H1 (cell line): ENCODE measurements around the gene LILRB2. TPM values are rescaled to one million over a fixed set of nuclear protein-coding genes. Genes with fewer than 3 reads are reported as not detected.

Experiments used
- CTCF ChIA-PET: fragments of 300-600 bp; sonication (Branson Sonifier 250); formaldehyde crosslinking; loops from one replicate; lab custom pipeline; 2021; ENCODE audit not compliant: partially characterized antibody; lab: Charles Lee
- POLR2A ChIA-PET: fragments of 300-600 bp; sonication (Branson Sonifier 250); formaldehyde crosslinking; loops from one replicate; lab custom pipeline; 2021; ENCODE audit warnings: inconsistent platforms; ENCODE audit not compliant: partially characterized antibody; lab: Charles Lee
- DNase-seq, 2 experiments: peaks; one replicate each; pipeline versions ENCODE4 v3.0.0 to v3.0.0-alpha.2; 2010 to 2022; ENCODE audit warnings: low spot score in 2 of 2, low read depth in 1 of 2, mixed read lengths in 1 of 2
- FAIRE-seq: peaks from 2 replicates; lab custom pipeline; 2011; peaks lifted over from hg19 to GRCh38; lab: Jason Lieb, UNC
- H2AFZ ChIP-seq: 2 replicates; pipeline ENCODE4 v1.8.1; 2012; ENCODE audit warnings: low read length, inconsistent platforms
- H2AK5ac ChIP-seq: 2 replicates; pipeline ENCODE4 v1.6.1; 2013; ENCODE audit warnings: low read depth, low read length
- H2BK120ac ChIP-seq: replicated peaks from 2 replicates; pipeline ENCODE3; 2013; ENCODE audit warnings: low read depth, low read length, inconsistent platforms
- H2BK12ac ChIP-seq: 2 replicates; pipeline ENCODE4 v1.6.1; 2013; ENCODE audit warnings: low read depth, low read length
- H2BK15ac ChIP-seq: 2 replicates; pipeline ENCODE4 v1.6.1; 2013; ENCODE audit warnings: low read length
- H2BK20ac ChIP-seq: 2 replicates; pipeline ENCODE4 v1.6.1; 2013; ENCODE audit warnings: low read length
- H2BK5ac ChIP-seq: 2 replicates; pipeline ENCODE4 v1.6.1; 2013; ENCODE audit warnings: low read depth, low read length
- H3K14ac ChIP-seq: 2 replicates; pipeline ENCODE4 v1.6.1; 2013; ENCODE audit warnings: inconsistent platforms; ENCODE audit not compliant: insufficient read length
- H3K18ac ChIP-seq: 2 replicates; pipeline ENCODE4 v1.6.1; 2013; ENCODE audit warnings: low read length; ENCODE audit errors: extremely low read depth
- H3K23ac ChIP-seq: 2 replicates; pipeline ENCODE4 v1.6.1; 2013; ENCODE audit warnings: inconsistent platforms; ENCODE audit not compliant: insufficient read length
- H3K23me2 ChIP-seq: 2 replicates; pipeline ENCODE4 v1.6.1; 2013; ENCODE audit warnings: low read depth, low read length
- H3K27ac ChIP-seq: 2 replicates; pipeline ENCODE4 v1.6.1; 2011; ENCODE audit warnings: low read depth, low read length, inconsistent platforms
- H3K27me3 ChIP-seq, 4 experiments: replicated peaks in 1 of 4; 1 replicate in 1 of 4; 2 replicates in 3 of 4; pipeline versions ENCODE4 v1.6.1 to v1.8.1; 2011 to 2013; ENCODE audit warnings: low read length in 3 of 4, mild to moderate bottlenecking in 3 of 4, inconsistent platforms in 2 of 4, mixed read lengths in 2 of 4, moderate library complexity in 1 of 4; ENCODE audit not compliant: control insufficient read depth in 3 of 4, insufficient read depth in 3 of 4; ENCODE audit errors: extremely low read depth in 1 of 4
- H3K36me3 ChIP-seq, 4 experiments: 2 replicates each; pipeline versions ENCODE4 v1.6.1 to v1.8.1; 2011 to 2013; ENCODE audit warnings: mild to moderate bottlenecking in 4 of 4, low read length in 3 of 4, moderate library complexity in 2 of 4, control low read depth in 1 of 4, inconsistent platforms in 1 of 4; ENCODE audit not compliant: insufficient read depth in 4 of 4, control insufficient read depth in 2 of 4
- H3K4ac ChIP-seq: replicated peaks from 2 replicates; pipeline ENCODE3; 2013; ENCODE audit warnings: low read length, low read depth, mixed read lengths, inconsistent platforms; ENCODE audit not compliant: insufficient read length
- H3K4me1 ChIP-seq, 4 experiments: replicated peaks in 1 of 4; 1 replicate in 1 of 4; 2 replicates in 3 of 4; pipeline versions ENCODE4 v1.6.1 to v1.8.1; 2011 to 2013; ENCODE audit warnings: low read length in 3 of 4, inconsistent platforms in 2 of 4, mixed read lengths in 1 of 4; ENCODE audit not compliant: insufficient read depth in 4 of 4, control insufficient read depth in 3 of 4
- H3K4me2 ChIP-seq, 2 experiments: 2 replicates each; pipeline versions ENCODE4 v1.6.1 to v1.8.1; 2011 to 2013; ENCODE audit warnings: low read depth in 2 of 2, low read length in 2 of 2, control low read depth in 1 of 2, inconsistent platforms in 1 of 2, mild to moderate bottlenecking in 1 of 2; ENCODE audit not compliant: insufficient read depth in 1 of 2
- H3K4me3 ChIP-seq, 4 experiments: fragments of 200-600, 300-600 bp in 1 of 4; sonication (generic), shearing (Covaris generic), sonication (Bioruptor Twin) in 1 of 4; 2 replicates each; pipeline versions ENCODE4 v1.5.1 to v1.8.1; 2011 to 2016; ENCODE audit warnings: low read length in 4 of 4, low read depth in 3 of 4, control low read depth in 2 of 4, inconsistent platforms in 2 of 4, mild to moderate bottlenecking in 2 of 4, mixed read lengths in 1 of 4, moderate library complexity in 1 of 4; ENCODE audit not compliant: insufficient read depth in 2 of 4; ENCODE audit errors: extremely low read depth in 1 of 4
- H3K56ac ChIP-seq: replicated peaks from 2 replicates; pipeline ENCODE3; 2013; ENCODE audit warnings: low read depth, mild to moderate bottlenecking, mixed read lengths, low read length, inconsistent platforms; ENCODE audit not compliant: insufficient read length
- H3K79me1 ChIP-seq: 2 replicates; pipeline ENCODE4 v1.6.1; 2013; ENCODE audit warnings: low read depth, low read length, control low read depth
- H3K79me2 ChIP-seq, 2 experiments: 2 replicates each; pipeline versions ENCODE4 v1.6.1 to v1.8.1; 2012 to 2013; ENCODE audit warnings: low read length in 2 of 2, mild to moderate bottlenecking in 2 of 2, inconsistent platforms in 1 of 2; ENCODE audit not compliant: insufficient read depth in 2 of 2, control insufficient read depth in 1 of 2
- H3K9ac ChIP-seq, 4 experiments: replicated peaks in 1 of 4; 1 replicate in 1 of 4; 2 replicates in 3 of 4; pipeline versions ENCODE4 v1.6.1 to v1.8.1; 2011 to 2013; ENCODE audit warnings: low read depth in 3 of 4, low read length in 3 of 4, control low read depth in 2 of 4, mild to moderate bottlenecking in 2 of 4, moderate library complexity in 2 of 4, inconsistent platforms in 1 of 4; ENCODE audit errors: extremely low read depth in 1 of 4
- H3K9me3 ChIP-seq, 2 experiments: 2 replicates each; pipeline versions ENCODE4 v1.6.1 to v1.8.1; 2012 to 2013; ENCODE audit warnings: mild to moderate bottlenecking in 2 of 2, moderate library complexity in 2 of 2, control low read depth in 1 of 2, inconsistent platforms in 1 of 2, low read depth in 1 of 2, low read length in 1 of 2, mixed read lengths in 1 of 2; ENCODE audit not compliant: insufficient read depth in 2 of 2
- H4K20me1 ChIP-seq, 2 experiments: replicated peaks in 1 of 2; 2 replicates each; pipeline versions ENCODE3 to v1.8.1; 2011 to 2013; ENCODE audit warnings: inconsistent platforms in 2 of 2, low read length in 2 of 2, mild to moderate bottlenecking in 1 of 2; ENCODE audit not compliant: insufficient read depth in 2 of 2, control insufficient read depth in 1 of 2
- H4K5ac ChIP-seq: 2 replicates; pipeline ENCODE4 v1.6.1; 2013; ENCODE audit warnings: low read length, low read depth, mixed read lengths, inconsistent platforms; ENCODE audit not compliant: insufficient read length
- H4K8ac ChIP-seq: 2 replicates; pipeline ENCODE4 v1.8.0; 2013; ENCODE audit warnings: mild to moderate bottlenecking, moderate library complexity, low read length, inconsistent platforms; ENCODE audit not compliant: insufficient read depth; ENCODE audit errors: extremely low read depth
- H4K91ac ChIP-seq: replicated peaks from 2 replicates; pipeline ENCODE3; 2013; ENCODE audit warnings: low read length, mixed read lengths, inconsistent platforms; ENCODE audit not compliant: insufficient read length
- ATF2 ChIP-seq: IDR thresholded peaks from 2 replicates; pipeline ENCODE4 v1.6.1; 2012; ENCODE audit warnings: low read length, inconsistent platforms
- ATF3 ChIP-seq: IDR thresholded peaks from 2 replicates; pipeline ENCODE4 v1.6.1; 2011; ENCODE audit warnings: low read depth, mild to moderate bottlenecking, low read length; ENCODE audit not compliant: insufficient read depth
- KDM5A ChIP-seq: fragments of 200-600 bp; IDR thresholded peaks from 2 replicates; pipeline ENCODE4 v1.7.1; 2012; ENCODE audit warnings: mild to moderate bottlenecking, low read length, inconsistent platforms, mixed read lengths
- SP4 ChIP-seq: IDR thresholded peaks from 2 replicates; pipeline ENCODE4 v1.6.1; 2012; ENCODE audit warnings: low read length, inconsistent platforms
- WGBS, 2 experiments: shearing (Covaris generic) in 1 of 2; methylation state at CpG; one replicate each; pipeline versions ENCODE4 v1.1.6 to v1.1.7; 2013 to 2015; ENCODE audit warnings: low lambda C conversion rate in 2 of 2, mixed read lengths in 2 of 2, inconsistent platforms in 1 of 2, low coverage in 1 of 2, missing lambda C conversion rate in 1 of 2; ENCODE audit not compliant: insufficient replicate concordance in 2 of 2, insufficient coverage in 1 of 2, insufficient read length in 1 of 2; ENCODE audit errors: extremely low coverage in 1 of 2, missing lambda C conversion rate in 1 of 2; 5-methylcytosine and 5-hydroxymethylcytosine counted together
- polyA plus RNA-seq, 7 experiments: library from polyadenylated mRNA; depleted of rRNA in 3 of 7; stranded (reverse) in 5 of 7; unstranded in 2 of 7; fragments of >200 nt in 5 of 7; fragments of 200-250 nt in 2 of 7; gene quantifications; 1 replicate in 5 of 7; 2 replicates in 1 of 7; 4 replicates in 1 of 7; pipeline versions ENCODE4 v1.2.1 to v1.2.3, GENCODE V29; 2011 to 2013; ENCODE audit warnings: missing spikeins in 2 of 7, mixed read lengths in 2 of 7
- total RNA-seq: library from RNA; stranded (reverse); fragmentation: NEBNext Ultra II Directional; extraction: Animal tissue kit (Norgen Biotek cat#: 25700); gene quantifications from 2 replicates; pipeline ENCODE4 v1.2.1, GENCODE V29; 2021

The LILRB2 gene
- total and polyA plus RNA-seq, 2 of the 8 experiments (the other 6 are each of a cell fraction or from before 2014, with no cell fraction given): not detected

- no peak overlapping the region for H2BK120ac ChIP-seq
Observed at GRCh38 chr19:54229146-54229545, 51.8 kb downstream of the LILRB2 start.

More at GRCh38 chr19:54229146-54229545, 51.8 kb downstream of the LILRB2 start:
- DNase-seq (no peak), FAIRE-seq (no peak)
- no peaks in the 10 kb centered on the region for H3K36me3 ChIP-seq
- no peak overlapping the region for H3K27ac ChIP-seq
- no peak overlapping the region for H3K14ac ChIP-seq
- ChIA-PET CTCF (interaction anchor here (0.8 to 1.4 kb wide), 3 partner anchors 13 to 162 kb away, joined by 3 to 6 read pairs (median 4); no protein-coding TSS in a partner anchor), POLR2A (interaction anchor here (1.3 to 6.4 kb wide), 3 partner anchors 21 to 56 kb away, joined by 3 to 73 read pairs (median 40); partner anchors contain the start of genes RPS9 and TMC4)
- H3K4me3 ChIP-seq: no peak overlapping the region
- no peak overlapping the region for H4K8ac ChIP-seq
- H4K20me1 ChIP-seq: no peaks in the 10 kb centered on the region
- H2BK15ac ChIP-seq: no peak overlapping the region
- H4K5ac ChIP-seq: no peak overlapping the region
- H3K23me2 ChIP-seq: no peaks in the 10 kb centered on the region
- H3K23ac ChIP-seq: no peak overlapping the region
- H3K27me3 ChIP-seq: peaks cover 0 to 7% (median 2%) of the 10 kb centered on the region in 4 experiments; a peak in 3 of 7 replicates
- H3K79me2 ChIP-seq: no peaks in the 10 kb centered on the region
- no peak overlapping the region for H2BK12ac ChIP-seq
- 92% methylated on average over 8 of the region's 8 CpGs; no CpG with 5 or more reads in 1 of the 2 experiments for WGBS, 2 experiments
- H3K18ac ChIP-seq: no peak overlapping the region
- peaks cover under 1 to 3% of the 10 kb centered on the region in 2 experiments; a peak in 2 of 4 replicates for H3K9me3 ChIP-seq
- H3K56ac ChIP-seq: no peak overlapping the region
- H3K4me1 ChIP-seq: no peaks in the 10 kb centered on the region
- TF ChIP-seq ATF3: no peak
- TF ChIP-seq SP4: no peak
- no peak for TF ChIP-seq KDM5A
- no peak for TF ChIP-seq ATF2
- no peaks in the 10 kb centered on the region for H3K79me1 ChIP-seq
- no peak overlapping the region for H3K4ac ChIP-seq
- no peak overlapping the region for H2BK5ac ChIP-seq
- H2AFZ ChIP-seq: no peak overlapping the region
- H3K4me2 ChIP-seq: no peak overlapping the region
- no peak overlapping the region for H4K91ac ChIP-seq
- H3K9ac ChIP-seq: no peak overlapping the region
- H2AK5ac ChIP-seq: no peak overlapping the region
- H2BK20ac ChIP-seq: no peak overlapping the region
